Activated CD8-positive, alpha-beta memory T cell treated with anti-CD3 and anti-CD28 coated beads, Interleukin-2, amount 50 U/mL, for 48 hours (primary cell): Measurements from ENCODE around the gene RNF40.

Source experiments
- DNase-seq: peaks from one replicate; pipeline ENCODE4 v3.0.0-alpha.2; 2020

RNF40 gene

DNA sequence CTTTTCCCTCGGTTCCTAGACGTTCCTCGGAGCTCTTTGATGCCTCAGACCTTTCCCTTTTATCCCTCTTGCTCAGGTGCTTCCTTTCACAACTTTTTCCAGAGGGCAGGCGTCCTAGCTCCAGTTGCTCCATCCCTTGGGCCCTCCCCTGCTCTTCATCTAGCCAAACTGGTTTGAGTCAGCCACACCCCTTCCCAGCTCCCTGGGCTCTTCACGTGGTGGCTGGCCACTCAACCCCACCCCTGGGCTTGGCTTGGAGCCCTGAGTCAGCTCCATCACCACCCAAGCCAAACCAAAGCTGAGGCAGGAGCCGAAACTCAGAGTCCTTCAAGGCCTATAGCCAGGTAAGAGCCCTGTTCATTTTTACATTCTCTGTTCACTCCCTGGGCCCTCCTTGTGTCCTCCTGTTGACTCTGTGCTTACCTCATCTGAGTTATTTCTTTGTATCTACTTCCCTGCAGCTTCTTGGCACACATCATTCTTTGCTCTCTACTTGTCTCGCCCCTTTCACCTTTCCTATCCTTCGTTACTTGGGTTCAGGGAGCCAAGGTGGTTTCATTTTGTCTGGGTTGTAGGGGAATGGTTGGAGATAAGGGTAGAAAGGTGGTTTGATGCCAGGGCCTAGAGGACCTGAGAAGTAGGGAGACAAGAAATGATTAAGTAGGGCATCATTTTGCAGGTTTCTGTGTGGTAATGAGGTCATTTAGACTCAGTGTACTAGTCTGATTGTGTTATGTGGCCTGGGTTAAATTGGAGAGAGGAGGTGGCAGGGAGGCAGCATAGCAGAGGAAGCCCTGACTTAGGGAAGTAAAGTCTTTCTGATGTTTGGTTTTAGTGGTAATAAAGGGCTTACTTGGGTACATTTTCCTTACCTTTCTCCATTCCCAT is 21.5 kb upstream of the RNF40 start:
- DNase-seq: no peak

DNA sequence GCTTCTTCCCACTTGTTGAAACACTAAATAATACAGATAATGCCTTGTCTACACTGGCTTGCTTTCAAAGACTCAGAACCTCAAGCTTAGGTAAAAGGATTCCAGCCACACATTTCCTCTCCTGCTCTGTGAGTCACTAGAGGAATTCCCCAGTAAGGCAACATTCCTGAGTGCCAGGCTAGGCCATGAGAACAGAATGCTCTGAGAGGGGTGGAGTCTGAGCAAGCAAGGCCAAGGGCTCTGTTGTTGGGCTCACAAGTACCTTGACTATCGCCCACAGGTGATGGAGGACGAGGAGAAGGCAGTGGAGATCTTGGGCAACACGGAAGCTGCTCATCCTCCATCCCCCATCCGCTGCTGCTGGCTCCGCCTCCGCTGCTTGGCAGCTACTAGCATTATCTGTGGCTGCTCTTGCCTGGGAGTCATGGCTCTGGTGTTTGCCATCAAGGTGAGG is 20.6 kb upstream of the RNF40 start:
- no peak for DNase-seq

DNA sequence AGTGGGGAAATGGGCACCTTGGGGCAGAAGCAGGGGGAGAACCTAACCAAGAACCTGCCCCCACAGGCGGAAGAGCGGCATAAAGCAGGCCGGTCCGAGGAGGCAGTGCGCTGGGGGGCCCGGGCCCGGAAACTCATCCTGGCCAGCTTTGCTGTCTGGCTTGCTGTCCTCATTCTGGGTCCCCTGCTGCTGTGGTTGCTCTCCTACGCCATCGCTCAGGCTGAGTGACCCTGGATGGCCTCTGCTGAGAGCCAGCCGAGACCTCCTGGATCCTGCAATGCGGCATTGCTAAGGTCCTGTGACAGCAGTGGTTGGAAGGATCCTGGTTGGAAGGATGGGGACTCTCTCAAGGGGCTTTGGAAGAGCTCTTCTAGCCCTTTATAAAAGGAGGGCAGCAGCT is 18.4 kb upstream of the RNF40 start:
- DNase-seq: no peak

DNA sequence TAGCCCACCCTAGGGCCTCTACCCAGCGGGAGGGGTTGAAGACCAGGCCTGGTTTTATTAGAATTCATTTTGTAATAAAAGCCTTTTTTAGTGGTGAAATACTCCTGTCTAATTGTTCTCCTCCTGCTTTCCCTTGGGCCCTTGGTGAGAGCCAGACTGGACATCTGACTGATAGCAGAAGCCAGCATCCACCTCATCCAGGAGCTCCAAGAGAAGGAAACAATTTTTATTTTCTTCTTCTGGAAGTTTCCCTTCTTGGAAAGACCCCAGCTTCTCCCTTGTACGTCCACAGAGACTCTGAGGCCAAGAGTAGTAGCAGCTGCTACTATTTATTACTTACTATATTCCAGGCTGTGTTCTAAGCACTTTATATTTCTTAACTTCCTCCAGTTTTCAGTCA is 17.9 kb upstream of the RNF40 start:
- no peak for DNase-seq

DNA sequence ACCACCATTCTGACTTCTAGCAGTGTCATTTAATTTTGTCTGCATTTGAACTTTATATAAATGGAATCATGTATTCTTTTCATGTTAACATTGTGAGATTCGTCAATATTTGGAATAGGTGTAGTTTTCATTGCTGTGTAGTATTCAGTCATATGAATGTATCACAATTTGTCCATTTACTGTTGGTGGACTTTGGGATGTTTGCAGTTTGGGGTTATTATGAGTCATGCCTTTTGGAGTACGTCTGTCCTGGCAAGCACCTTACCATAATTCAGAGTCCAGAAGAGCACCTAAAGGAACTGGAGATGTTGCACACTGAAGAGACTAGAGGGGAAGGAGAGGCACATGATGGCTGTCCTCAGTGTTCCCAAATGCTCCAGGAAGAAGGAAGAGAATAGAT is 17.0 kb upstream of the RNF40 start:
- DNase-seq: no peak

DNA sequence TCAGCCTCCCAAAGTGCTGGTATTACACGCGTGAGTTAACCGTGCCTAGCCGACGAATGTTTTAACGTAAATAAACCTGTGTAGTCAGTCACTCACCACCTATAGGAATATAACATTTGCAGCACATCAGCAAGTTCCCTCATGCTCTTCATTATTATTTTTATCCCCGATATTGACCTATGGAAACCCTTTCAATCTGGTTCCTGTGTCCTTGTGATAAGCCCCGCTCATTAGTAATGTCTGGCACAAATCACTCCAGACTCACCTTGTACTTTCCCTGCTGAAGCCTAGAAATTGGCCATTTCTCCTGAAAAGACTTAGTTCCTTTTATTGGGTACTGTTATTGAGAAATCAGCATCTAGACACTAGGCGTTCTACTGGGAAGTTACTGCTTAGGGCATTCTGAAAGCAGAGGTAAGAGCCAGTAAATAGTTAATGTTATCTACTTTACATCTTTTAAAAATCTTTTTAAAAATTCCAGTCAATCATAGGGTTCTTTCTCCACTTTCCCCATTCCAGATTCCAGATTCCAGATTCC is 15.4 kb upstream of the RNF40 start:
- DNase-seq: no peak

DNA sequence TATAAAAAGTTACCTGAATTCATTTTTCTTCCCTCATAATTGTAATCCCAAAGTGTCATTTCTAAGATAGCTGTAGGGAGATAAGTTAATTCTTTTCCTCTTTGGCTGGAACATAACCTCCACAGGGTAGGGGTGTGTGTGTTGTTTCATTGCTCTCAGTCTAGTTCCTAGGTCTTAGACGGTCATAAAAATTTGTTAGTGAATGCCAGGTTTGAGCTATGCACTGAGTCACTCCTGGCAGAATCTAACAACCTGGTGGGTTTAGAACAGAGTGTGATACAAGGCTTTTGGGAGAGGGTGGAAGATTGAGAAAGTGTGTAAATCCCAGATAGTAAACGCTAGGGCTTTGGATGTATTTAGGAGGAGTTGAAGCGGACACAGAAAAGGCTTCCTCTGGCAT is 14.8 kb upstream of the RNF40 start:
- DNase-seq: no peak

DNA sequence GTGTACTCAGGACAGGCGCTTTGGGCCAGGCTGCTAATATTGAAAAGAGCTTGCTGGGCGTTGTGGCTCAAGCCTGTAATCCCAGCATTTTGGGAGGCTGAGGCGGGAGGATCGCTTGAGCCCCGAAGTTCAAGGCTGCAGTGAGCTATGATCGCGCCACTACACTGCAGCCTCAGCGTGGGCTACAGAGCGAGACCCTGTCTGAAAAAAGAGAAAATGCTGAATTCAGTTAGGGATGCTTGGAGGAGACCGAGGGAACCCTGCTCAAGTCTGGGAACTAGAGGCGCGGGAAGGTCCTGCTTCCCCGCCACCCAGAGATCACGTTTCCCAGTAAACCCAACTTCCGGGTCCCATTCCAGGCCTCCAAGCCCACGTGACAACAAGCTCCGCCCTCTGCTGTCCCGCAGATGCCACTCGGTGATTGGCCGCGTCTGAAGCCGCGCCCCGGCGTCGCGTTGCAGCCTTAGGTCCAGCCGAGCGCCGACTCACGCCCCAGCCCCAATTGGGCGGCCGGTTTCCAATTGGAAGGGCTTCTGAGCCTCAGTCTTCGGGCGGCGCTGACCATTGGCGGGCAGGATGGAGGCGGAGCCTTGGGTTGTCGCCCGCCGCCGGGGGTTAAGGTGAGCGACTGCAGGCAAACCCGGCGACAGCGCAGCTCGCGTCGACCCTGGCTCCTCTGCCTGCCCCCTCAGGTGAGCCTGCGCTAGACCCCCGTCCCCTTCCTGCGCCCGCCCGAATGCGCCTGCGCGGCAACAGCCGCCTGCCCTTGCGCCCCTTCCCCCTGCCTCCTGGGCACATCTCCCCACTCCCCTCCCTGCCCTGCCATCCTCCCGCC is 14.1 kb upstream of the RNF40 start, which contains the start of gene PHKG2:
TSS of gene PHKG2 (plus strand) at position 627 of the 835 bp plus-strand sequence. CDS start 396 bp downstream, outside the sequence.
- peak; percentile 97 for DNase-seq

DNA sequence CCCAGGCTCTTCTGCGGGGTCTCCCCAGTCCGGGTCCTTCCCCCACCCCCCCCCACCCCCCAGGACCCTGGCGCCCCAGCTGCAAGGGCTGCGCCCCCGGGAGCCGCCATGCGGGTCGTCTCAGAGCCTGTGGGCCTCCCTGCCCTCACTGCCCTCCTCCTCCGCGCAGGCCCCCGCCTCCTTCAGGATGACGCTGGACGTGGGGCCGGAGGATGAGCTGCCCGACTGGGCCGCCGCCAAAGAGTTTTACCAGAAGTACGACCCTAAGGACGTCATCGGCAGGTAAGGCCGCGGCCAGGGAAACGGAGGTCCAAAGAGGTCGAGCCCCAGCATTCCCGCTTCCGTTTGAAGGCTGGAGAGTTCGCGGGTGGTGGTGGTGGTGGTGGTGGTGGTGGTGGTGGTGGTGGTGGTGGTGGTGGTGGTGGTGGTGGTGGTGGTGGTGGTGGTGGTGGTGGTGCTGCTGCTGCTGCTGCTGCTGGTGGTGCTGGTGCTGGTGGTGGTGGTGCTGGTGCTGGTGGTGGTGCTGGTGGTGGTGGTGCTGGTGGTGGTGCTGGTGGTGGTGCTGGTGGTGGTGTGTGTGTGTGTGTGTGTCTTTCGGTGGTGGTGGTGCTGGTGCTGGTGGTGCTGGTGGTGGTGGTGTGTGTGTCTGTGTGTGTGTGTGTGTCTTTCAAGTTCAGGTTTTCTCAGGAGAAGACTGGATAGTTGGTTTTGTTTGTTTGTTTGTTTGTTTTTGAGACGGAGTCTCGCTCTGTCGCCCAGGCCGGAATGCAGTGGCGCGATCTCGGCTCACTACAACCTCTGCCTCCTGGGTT is 13.3 kb upstream of the RNF40 start:
- DNase-seq: peak; percentile 69

DNA sequence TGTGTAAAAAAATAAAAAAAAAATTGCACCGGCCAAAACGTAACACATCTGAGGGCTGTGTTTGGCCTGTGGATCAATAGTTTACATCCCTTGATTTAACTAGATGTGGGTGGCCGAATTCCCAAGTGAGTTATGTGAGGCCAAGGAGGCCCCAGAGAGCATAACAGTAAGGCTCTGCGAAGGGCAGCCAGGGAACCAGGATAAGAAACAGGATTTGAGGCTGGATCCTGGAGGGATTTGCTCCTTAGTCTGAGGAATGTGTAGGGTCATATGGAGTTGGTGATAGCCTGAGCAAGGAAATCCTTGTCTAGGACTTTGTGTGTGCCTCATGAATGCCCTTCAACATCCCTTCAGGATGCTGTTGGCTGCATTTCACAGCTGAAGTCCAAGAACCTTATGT is 11.9 kb upstream of the RNF40 start:
- DNase-seq: no peak

DNA sequence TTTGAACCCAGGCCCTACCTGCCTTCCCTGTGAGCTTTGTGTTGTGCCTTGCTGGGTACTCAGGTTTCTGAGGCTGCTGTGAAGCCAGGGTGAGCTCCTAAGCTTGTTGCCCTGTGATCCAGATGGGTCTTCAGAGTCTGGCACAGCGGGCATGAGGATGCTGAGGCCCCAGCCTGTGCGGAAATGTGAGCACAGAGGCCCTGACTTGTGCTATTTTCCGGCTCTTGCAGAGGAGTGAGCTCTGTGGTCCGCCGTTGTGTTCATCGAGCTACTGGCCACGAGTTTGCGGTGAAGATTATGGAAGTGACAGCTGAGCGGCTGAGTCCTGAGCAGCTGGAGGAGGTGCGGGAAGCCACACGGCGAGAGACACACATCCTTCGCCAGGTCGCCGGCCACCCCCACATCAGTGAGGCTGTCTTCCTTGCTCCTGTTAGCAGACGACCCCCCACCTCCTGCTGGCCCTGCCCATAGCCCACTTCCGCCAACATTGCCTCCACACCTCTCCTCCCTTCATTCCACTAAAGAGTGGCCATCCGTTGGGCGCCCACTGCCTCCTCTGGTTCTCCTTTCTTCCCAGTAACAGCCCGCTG is 11.2 kb upstream of the RNF40 start:
- DNase-seq: no peak

DNA sequence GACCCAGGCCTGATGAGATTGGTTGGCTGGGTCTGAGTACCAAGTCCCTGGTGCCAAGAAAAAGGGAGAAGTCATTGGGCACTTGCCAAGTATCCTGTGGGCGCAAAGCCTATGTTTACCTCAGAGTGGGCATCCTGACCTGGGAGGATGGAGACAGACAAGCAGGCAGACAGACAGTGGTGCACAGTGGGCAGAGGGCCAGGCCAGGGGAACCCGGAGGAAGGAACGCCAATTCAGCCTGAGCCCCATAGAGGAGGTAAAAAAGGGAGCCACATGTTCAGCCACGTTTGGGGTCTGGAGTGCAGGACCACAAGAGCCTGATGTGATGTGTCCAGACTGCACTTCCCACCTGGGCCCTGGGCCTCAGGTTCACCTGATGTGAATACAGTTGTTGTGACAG is 8.5 kb upstream of the RNF40 start:
- no peak for DNase-seq

DNA sequence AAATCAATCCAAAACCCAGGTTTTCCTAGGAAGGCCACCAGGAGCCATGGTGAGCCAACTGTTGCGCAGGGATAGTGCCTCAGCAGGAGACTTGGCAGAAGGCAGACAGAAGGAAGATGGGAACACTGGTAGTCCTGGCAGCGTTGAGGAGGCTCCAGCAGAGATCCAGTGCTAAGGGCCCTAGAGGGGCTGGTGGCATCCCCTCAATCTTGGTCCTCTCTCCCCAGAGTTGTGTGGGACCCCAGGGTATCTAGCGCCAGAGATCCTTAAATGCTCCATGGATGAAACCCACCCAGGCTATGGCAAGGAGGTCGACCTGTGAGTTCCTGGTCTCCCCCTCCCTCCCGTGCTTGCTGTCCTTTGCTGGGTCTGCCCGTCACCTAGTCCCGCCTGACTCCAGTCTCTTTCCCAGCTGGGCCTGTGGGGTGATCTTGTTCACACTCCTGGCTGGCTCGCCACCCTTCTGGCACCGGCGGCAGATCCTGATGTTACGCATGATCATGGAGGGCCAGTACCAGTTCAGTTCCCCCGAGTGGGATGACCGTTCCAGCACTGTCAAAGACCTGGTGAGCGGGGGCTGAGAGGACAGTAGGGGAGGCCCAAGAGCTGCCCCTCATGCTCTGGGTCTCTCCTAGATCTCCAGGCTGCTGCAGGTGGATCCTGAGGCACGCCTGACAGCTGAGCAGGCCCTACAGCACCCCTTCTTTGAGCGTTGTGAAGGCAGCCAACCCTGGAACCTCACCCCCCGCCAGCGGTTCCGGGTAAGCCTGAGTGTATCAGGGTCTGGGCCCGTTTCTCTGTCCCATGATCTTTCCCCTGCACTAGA is 6.0 kb upstream of the RNF40 start:
- no peak for DNase-seq

DNA sequence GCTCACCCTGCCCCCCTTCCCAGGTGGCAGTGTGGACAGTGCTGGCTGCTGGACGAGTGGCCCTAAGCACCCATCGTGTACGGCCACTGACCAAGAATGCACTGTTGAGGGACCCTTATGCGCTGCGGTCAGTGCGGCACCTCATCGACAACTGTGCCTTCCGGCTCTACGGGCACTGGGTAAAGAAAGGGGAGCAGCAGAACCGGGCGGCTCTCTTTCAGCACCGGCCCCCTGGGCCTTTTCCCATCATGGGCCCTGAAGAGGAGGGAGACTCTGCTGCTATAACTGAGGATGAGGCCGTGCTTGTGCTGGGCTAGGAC is 5.4 kb upstream of the RNF40 start:
- DNase-seq: no peak

DNA sequence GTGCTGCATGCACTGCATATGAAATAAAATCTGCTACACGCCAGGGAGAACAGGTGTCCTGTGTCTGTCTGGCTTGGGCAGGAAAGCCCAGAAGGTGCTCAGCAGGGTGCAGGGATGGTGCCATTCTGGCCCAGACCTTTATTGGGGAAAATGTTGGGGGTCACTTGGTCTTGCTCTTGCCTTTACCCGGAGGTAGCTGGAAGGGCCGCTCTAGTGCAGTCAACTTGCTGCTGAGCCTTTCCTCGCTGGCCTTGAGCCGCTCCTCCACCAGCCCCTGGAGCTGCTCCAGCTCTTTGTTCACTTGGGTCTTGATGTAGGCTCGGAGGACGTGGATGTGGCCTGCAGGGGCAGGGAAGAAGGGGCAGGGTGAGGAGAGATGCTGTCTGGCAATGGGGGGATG is 4.8 kb upstream of the RNF40 start:
- DNase-seq: no peak

DNA sequence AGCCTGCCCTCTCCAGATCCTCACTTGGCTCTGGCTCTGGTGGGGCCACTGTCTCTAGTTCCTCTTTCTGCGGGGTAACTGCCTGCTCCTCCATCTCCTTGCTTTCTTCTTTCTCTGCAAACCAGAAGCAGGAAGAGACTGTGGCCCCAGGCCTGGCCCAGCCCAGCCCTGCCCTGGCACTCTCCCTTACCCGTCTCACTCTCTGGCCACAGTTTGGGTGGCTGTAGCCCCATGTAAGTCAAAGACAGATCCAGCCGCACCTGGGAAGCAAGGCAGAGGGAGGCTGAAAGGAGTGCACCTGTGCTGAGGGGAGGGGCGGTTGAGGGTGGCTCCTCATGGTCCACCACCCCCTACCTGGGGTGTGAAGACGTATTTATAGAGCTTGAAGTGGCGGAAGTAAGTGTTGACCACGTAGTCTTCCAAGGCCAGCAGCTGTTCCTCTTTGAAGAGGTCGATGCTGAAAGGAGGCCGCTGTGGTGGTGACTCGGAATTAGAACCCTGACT is 3.1 kb upstream of the RNF40 start:
- DNase-seq: no peak

DNA sequence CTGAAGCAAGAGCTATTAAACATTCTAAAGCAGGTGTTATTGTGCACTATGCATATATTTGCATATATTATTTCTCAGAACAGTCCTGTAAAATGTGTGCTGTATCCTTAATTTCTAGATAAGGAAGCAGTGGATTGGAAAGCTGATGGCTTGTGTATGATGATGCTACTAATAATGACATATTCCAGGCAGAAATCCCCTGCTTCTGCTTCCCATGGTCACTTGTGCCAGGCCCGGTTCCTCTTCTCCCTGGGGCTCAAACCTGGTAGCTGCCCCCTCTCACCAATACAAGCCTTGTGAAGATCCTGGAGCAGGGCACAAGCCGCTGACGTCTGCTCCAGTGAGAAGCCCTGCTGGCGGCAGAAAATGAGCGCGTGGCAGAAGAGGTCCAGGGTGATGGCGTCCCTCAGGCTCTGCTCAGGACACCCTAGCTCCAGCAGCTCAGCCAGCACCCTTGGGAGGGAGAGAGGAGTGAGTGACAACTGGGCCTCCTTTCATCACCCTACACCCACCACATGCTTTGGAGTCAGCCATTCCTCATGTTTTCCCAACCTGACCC is 2.0 kb upstream of the RNF40 start:
- DNase-seq: no peak

DNA sequence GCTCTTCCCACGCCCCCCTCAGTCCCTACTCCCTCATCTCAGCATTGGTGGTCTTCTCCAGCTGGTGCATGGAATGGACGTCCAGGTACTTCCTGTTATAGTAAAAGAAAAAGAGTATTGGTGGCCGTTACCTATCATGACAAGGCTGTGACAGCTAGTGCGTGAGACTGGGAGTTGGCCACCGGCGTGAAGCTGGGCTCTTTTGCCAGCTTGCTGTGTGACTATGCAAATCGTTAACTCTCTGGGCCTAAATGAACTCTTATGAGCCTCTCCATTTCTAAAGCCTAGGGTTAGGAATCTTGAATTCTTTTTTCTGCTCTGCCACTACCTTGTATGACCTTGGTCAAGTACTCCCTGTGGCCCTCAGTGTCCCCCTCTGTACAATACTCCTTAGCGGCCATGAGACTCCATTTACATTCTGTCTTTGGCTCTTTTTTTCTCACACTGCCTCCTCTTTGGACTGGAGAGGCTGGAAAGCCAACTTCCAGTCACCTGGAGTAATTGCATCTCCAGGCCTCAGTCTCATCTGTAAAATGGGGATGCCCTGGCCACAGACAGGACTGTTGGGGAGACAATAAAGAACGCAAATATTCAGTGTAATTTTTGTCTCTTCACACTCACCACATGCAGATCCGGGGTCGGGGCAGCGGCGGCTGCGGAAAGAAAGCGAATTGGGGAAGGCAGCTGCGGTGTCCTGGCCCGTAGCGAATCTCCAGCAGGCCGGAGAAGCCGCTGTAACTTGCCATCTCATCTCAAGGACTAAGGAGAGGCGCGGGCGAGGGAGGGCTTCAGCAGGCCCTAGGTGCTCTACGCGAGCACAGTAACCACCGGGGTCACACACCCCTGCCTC is 1.3 kb upstream of the RNF40 start:
- no peak for DNase-seq

DNA sequence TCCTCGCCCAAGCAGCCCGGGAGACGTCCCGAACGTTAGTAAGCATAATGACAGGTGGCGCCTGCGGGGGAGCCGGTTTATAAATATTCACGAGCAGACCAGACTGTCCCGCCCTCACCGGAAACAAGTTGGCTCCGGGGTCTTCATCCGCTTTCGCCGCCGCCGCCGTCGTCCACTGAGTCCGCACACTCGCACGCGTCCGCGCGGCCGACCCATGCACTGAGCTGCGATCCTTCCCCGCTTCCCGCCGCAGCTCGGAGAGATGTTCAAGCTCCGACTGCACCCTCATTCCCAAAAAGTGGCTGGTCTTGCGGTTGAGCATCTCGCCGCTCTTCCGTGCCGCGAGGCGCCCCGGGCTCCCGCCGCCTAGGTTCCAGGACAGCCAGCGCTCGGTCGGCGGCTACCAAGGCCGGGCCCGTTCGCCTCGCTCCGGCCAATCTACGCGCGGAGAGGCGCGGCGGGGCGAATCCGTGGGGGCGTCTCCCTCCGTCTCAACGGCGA is 645 bp upstream of the RNF40 start:
- DNase-seq: peak; percentile 74
